Activated effector memory CD4-positive, alpha-beta T cell treated with Interleukin-2 at 50 U/mL for 16 hours (primary cell): ENCODE measurements around the gene DOK4.
A peak's percentile ranks its signal among the peaks of the same experiment; 100 is the strongest.

Source experiments
- DNase-seq: peaks from one replicate; pipeline ENCODE4 v3.0.0-alpha.2; 2020

DOK4 gene

GRCh38 chr16:57476546-57477410 lies 9.5 kb downstream of the DOK4 start:
- no peak for DNase-seq

GRCh38 chr16:57475711-57476339 lies 10.5 kb downstream of the DOK4 start:
- DNase-seq, result peak; percentile 39

GRCh38 chr16:57474671-57475661 lies 11.3 kb downstream of the DOK4 start:
- no peak for DNase-seq

GRCh38 chr16:57473906-57474305 lies 12.4 kb downstream of the DOK4 start:
- DNase-seq, result no peak

- no peak for DNase-seq
Measured at GRCh38 chr16:57473176-57473840, 13.0 kb downstream of the DOK4 start.

GRCh38 chr16:57472665-57473060 lies 13.6 kb downstream of the DOK4 start:
- no peak for DNase-seq

GRCh38 chr16:57471852-57472664 lies 14.2 kb downstream of the DOK4 start:
- no peak for DNase-seq

GRCh38 chr16:57471209-57471608 lies 15.1 kb downstream of the DOK4 start:
- DNase-seq, result no peak

GRCh38 chr16:57470711-57471110 lies 15.6 kb downstream of the DOK4 start:
- no peak for DNase-seq

GRCh38 chr16:57469917-57470470 lies 16.3 kb downstream of the DOK4 start:
- DNase-seq, result no peak

GRCh38 chr16:57469046-57469445 lies 17.2 kb downstream of the DOK4 start:
- no peak for DNase-seq

- no peak for DNase-seq
Measured at GRCh38 chr16:57468346-57468745, 17.9 kb downstream of the DOK4 start.

GRCh38 chr16:57464523-57464922 lies 21.8 kb downstream of the DOK4 start:
- no peak for DNase-seq

- no peak for DNase-seq
Measured at GRCh38 chr16:57462978-57463362, 23.3 kb downstream of the DOK4 start.

- DNase-seq, result peak; percentile 90
Measured at GRCh38 chr16:57462209-57462977, 23.9 kb downstream of the DOK4 start, which contains the start of gene POLR2C. POLR2C (plus strand) TSS chr16:57462679; CDS start chr16:57462725, 46 bp downstream.

- DNase-seq, result no peak
Measured at GRCh38 chr16:57452021-57452420, 34.3 kb downstream of the DOK4 start.

- DNase-seq, result peak; percentile 88
Measured at GRCh38 chr16:57447186-57447962, 38.9 kb downstream of the DOK4 start, which contains the start of the genes CIAPIN1 and COQ9. CIAPIN1 (minus strand) TSS chr16:57447385; CDS start chr16:57440928, 6,457 bp downstream. COQ9 (plus strand) TSS chr16:57447479; CDS start chr16:57447506, 27 bp downstream.

- DNase-seq, result no peak
Measured at GRCh38 chr16:57446531-57447185, 39.6 kb downstream of the DOK4 start.

GRCh38 chr16:57445510-57445909 lies 40.8 kb downstream of the DOK4 start:
- DNase-seq, result no peak
